Smooth muscle cell (in vitro differentiated cells): Measurements from ENCODE around the gene COPS6. TPM values are rescaled to one million over a fixed set of nuclear protein-coding genes. Genes with fewer than 3 reads are reported as not detected.

Experiments used
- DNase-seq: peaks from one replicate; lab custom pipeline; 2025; ENCODE audit not compliant: unreplicated experiment; lab: John Stamatoyannopoulos, UW
- H2AFZ ChIP-seq: fragments of 200-600 bp; sonication (generic); 2 replicates; pipeline ENCODE4 v1.6.0; 2016; ENCODE audit warnings: antibody characterized with exemption, low read depth, mild to moderate bottlenecking
- H3F3A ChIP-seq: fragments of 200-600 bp; sonication (generic); 2 replicates; pipeline ENCODE4 v1.6.0; 2017; ENCODE audit warnings: antibody characterized with exemption, low read depth
- H3K27ac ChIP-seq: fragments of 200-600 bp; sonication (generic); 2 replicates; pipeline ENCODE4 v1.5.1; 2016; ENCODE audit warnings: low read depth, mild to moderate bottlenecking
- H3K27me3 ChIP-seq: fragments of 200-600 bp; sonication (generic); 2 replicates; pipeline ENCODE4 v1.6.1; 2016; ENCODE audit warnings: low read depth, mild to moderate bottlenecking
- H3K36me3 ChIP-seq: fragments of 200-600 bp; sonication (generic); 2 replicates; pipeline ENCODE4 v1.5.1; 2016; ENCODE audit warnings: low read depth
- H3K4me1 ChIP-seq: fragments of 200-600 bp; sonication (generic); 2 replicates; pipeline ENCODE4 v1.5.1; 2016; ENCODE audit warnings: low read depth
- H3K4me2 ChIP-seq: fragments of 200-600 bp; sonication (generic); 2 replicates; pipeline ENCODE4 v1.6.0; 2016; ENCODE audit warnings: mild to moderate bottlenecking
- H3K4me3 ChIP-seq: fragments of 200-600 bp; sonication (generic); 2 replicates; pipeline ENCODE4 v1.5.1; 2016; ENCODE audit warnings: mild to moderate bottlenecking
- H3K79me2 ChIP-seq: fragments of 200-600 bp; sonication (generic); 2 replicates; pipeline ENCODE4 v1.6.0; 2016; ENCODE audit warnings: low read depth, mild to moderate bottlenecking
- H3K9ac ChIP-seq: fragments of 200-600 bp; sonication (generic); 2 replicates; pipeline ENCODE4 v1.6.0; 2016; ENCODE audit warnings: low read depth
- H3K9me3 ChIP-seq: fragments of 200-600 bp; sonication (generic); replicated peaks from 2 replicates; pipeline ENCODE4 v1.5.1; 2016; ENCODE audit warnings: low read depth
- H4K20me1 ChIP-seq: fragments of 200-600 bp; sonication (generic); 2 replicates; pipeline ENCODE4 v1.6.0; 2016; ENCODE audit warnings: low read depth
- WGBS: methylation state at CpG from one replicate; pipeline ENCODE4 v1.1.7; 2016; ENCODE audit warnings: low lambda C conversion rate; 5-methylcytosine and 5-hydroxymethylcytosine counted together
- polyA plus RNA-seq: library from polyadenylated mRNA; unstranded; fragments of >200 nt; fragmentation: Nextera tagmentation; extraction: Ambion mirVana; gene quantifications from 2 replicates; pipeline ENCODE4 v1.2.1, GENCODE V29; 2016
- total RNA-seq: library from RNA; depleted of rRNA; stranded (reverse); fragments of >200 nt; gene quantifications from 2 replicates; pipeline ENCODE4 v1.2.3, GENCODE V29; 2014
- TF ChIP-seq, protein P1 (sequence below): fragments of 200-600 bp; sonication (generic); IDR thresholded peaks from 2 replicates; pipeline ENCODE4 v1.5.1; 2017; ENCODE audit warnings: borderline replicate concordance, mild to moderate bottlenecking, antibody characterized with exemption; ENCODE audit not compliant: insufficient read depth, poor library complexity, severe bottlenecking

Gene COPS6
- total and polyA plus RNA-seq, 2 experiments from 2014 or later, result 107 to 259 TPM

DNA sequence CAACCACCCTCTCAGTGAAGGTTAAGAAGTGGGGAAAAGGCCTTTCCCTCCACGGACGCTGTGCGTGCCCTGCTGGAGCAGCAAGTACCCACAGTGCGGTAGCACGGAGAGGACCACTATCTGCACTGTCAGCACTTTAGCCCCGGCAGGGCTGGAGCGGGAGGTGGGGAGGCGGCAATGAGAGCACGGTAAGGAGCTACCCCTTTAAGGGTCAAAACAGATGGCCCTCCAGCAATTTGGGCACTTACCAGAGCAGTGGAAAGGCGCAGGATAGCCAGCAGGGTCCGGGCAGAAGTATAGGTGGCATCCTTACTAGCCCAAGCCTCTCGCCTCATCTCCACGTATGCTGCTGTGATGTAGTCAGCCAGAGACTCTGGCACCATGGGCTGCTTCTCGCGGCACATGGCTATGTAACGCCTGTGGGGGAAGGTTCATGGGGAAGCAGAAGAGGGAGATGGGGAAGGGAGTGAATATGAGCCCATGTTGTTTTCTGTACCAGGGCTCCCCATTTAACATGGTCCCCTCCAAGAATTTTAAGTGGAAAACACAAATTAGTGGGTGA is 5.2 kb downstream of the COPS6 start:
- WGBS, result 95% methylated on average over 16 of the region's 16 CpGs
- Histone ChIP-seq H3K9ac (no peak overlapping the region), H4K20me1 (no peaks in the 10 kb centered on the region)

DNA sequence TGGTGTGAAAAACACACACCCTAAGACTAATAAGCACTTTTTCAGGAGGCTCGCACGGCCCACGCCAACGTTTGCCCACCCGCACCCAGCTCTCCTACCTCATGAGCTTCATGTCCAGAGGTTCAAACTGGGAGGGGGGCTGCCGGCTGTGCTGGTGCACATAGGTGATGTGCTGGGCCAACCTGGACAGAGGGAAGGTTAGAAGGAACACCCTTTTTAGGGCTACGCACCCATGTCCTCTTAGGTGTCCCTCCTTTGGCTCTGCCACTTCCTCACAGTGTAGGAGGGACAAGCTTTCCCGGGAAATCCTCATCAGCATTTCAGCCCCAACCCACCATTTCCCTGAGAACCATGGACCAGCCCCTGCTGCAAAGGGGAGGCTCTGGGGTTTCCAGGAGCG is 6.5 kb downstream of the COPS6 start:
- no peak overlapping the region for H3K4me3 ChIP-seq
- no peak for DNase-seq
- 92% methylated on average over 9 of the region's 9 CpGs for WGBS
- peaks cover 19% of the 10 kb centered on the region for H3K36me3 ChIP-seq
- no peak overlapping the region for H2AFZ ChIP-seq
- TF ChIP-seq, protein P1, sequence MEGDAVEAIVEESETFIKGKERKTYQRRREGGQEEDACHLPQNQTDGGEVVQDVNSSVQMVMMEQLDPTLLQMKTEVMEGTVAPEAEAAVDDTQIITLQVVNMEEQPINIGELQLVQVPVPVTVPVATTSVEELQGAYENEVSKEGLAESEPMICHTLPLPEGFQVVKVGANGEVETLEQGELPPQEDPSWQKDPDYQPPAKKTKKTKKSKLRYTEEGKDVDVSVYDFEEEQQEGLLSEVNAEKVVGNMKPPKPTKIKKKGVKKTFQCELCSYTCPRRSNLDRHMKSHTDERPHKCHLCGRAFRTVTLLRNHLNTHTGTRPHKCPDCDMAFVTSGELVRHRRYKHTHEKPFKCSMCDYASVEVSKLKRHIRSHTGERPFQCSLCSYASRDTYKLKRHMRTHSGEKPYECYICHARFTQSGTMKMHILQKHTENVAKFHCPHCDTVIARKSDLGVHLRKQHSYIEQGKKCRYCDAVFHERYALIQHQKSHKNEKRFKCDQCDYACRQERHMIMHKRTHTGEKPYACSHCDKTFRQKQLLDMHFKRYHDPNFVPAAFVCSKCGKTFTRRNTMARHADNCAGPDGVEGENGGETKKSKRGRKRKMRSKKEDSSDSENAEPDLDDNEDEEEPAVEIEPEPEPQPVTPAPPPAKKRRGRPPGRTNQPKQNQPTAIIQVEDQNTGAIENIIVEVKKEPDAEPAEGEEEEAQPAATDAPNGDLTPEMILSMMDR, result no peak
- H3K4me1 ChIP-seq, result peaks cover 15% of the 10 kb centered on the region
- no peaks in the 10 kb centered on the region for H3K9me3 ChIP-seq
- peaks cover 25% of the 10 kb centered on the region for H3K79me2 ChIP-seq
- no peaks in the 10 kb centered on the region for H3K27me3 ChIP-seq
- H4K20me1 ChIP-seq, result peaks cover 9% of the 10 kb centered on the region
- H3K27ac ChIP-seq, result no peak overlapping the region
- no peak overlapping the region for H3K9ac ChIP-seq
- H3K4me2 ChIP-seq, result no peak overlapping the region
- H3F3A ChIP-seq, result peaks cover 30% of the 10 kb centered on the region

More for the DNA sequence above, 5.2 kb downstream of the COPS6 start:
- TF ChIP-seq, protein P1, result no peak
- peaks cover 36% of the 10 kb centered on the region for H3F3A ChIP-seq
- no peak overlapping the region for H3K4me3 ChIP-seq
- H3K4me1 ChIP-seq, result peaks cover 9% of the 10 kb centered on the region
- peaks cover 16% of the 10 kb centered on the region for H3K79me2 ChIP-seq
- no peak overlapping the region for H3K27ac ChIP-seq
- H3K9me3 ChIP-seq, result no peaks in the 10 kb centered on the region
- H2AFZ ChIP-seq, result no peak overlapping the region
- no peak for DNase-seq
- H3K36me3 ChIP-seq, result peaks cover 18% of the 10 kb centered on the region
- no peaks in the 10 kb centered on the region for H3K27me3 ChIP-seq
- H3K4me2 ChIP-seq, result no peak overlapping the region

DNA sequence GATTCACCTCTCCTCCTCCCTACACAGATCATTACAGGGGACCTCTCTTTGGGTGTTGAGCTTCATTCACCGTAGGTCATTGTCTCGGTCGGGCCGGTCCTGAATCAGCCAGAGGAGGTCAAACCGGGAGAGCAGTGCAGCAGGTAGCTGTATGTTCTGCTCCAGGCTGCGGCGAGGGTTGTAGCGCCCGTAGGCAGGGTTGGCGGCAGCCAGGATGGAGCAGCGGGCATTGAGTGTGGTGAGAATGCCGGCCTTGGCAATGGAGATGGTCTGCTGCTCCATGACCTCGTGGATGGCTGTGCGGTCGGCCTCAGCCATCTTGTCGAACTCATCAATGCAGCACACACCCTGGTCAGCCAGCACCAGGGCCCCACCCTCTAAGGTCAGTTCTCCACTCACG is 6.9 kb downstream of the COPS6 start:
- Histone ChIP-seq H3K9ac (no peak overlapping the region), H3K4me3 (no peak overlapping the region), H3K4me1 (peaks cover 15% of the 10 kb centered on the region), H3K36me3 (peaks cover 19% of the 10 kb centered on the region), H3K27ac (no peak overlapping the region), H4K20me1 (peaks cover 9% of the 10 kb centered on the region), H3K27me3 (no peaks in the 10 kb centered on the region), H3F3A (peaks cover 26% of the 10 kb centered on the region), H3K4me2 (no peak overlapping the region), H3K9me3 (no peaks in the 10 kb centered on the region), H2AFZ (no peak overlapping the region), H3K79me2 (peaks cover 25% of the 10 kb centered on the region)
- TF ChIP-seq, protein P1, result no peak
- no peak for DNase-seq
- 95% methylated on average over 13 of the region's 17 CpGs for WGBS

DNA sequence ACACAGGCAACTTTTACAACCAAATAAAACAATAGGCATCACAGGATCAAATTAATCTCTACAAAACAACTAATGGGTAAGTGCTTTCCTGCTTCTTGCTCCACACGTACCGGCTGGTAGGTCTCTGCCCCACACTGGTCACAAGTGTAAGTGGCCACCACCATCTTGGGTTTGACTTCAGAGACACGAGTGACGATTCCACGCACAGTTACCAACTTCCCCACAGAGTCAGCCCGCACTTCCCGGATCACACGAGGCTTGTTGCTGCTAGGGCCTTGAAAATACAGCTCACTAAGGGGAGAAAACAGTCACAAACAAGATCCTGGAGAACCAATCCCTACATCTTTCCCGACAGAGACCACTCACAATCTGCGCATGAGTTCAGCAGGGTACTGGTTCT is 10.1 kb downstream of the COPS6 start:
- TF ChIP-seq, protein P1, result no peak
- Histone ChIP-seq H3F3A (peaks cover 11% of the 10 kb centered on the region), H3K4me2 (no peak overlapping the region), H3K4me1 (peaks cover 15% of the 10 kb centered on the region), H3K36me3 (peaks cover 19% of the 10 kb centered on the region), H3K27ac (peak overlapping the region; percentile 11), H4K20me1 (peaks cover 14% of the 10 kb centered on the region), H2AFZ (no peak overlapping the region), H3K9me3 (no peaks in the 10 kb centered on the region), H3K27me3 (no peaks in the 10 kb centered on the region), H3K79me2 (peaks cover 25% of the 10 kb centered on the region), H3K9ac (no peak overlapping the region), H3K4me3 (no peak overlapping the region)
- no peak for DNase-seq
- 94% methylated on average over 10 of the region's 10 CpGs for WGBS
